Measurements from ENCODE around the gene CKAP5.

The CKAP5 gene

GRCh38 chr11:46695345-46696211, 150.5 kb downstream of the CKAP5 start:
- DNase-seq: no peak

- no peak for DNase-seq
These were observed 151.5 kb downstream of the CKAP5 start for GRCh38 chr11:46694607-46695006.

- no peak for DNase-seq
These were observed 152.0 kb downstream of the CKAP5 start for GRCh38 chr11:46694072-46694471.

- no peak for DNase-seq
These were observed 152.5 kb downstream of the CKAP5 start for GRCh38 chr11:46693597-46694012.

Data from activated effector memory CD4-positive, alpha-beta T cell treated with Interleukin-2 at 50 U/mL for 16 hours (primary cell).